ENCODE data around the gene TMEM245.
"Not testable (repeated sequence)": the region's sequence is repeated elsewhere in the genome, so short reads cannot be mapped to it uniquely, and the experiment has no call there.

TMEM245 gene

GRCh38 chr9:109134167-109134578 lies 14.4 kb upstream of the TMEM245 start:
- TF ChIP-seq CTCF (IDR thresholded peaks at IDR 0.05): no peak
- no peak overlapping the region for H3K27ac ChIP-seq
- no peak for DNase-seq (ENCODE audit: low spot score)
- H3K4me3 ChIP-seq: no peak overlapping the region

- Histone ChIP-seq H3K27ac (no peak overlapping the region), H3K4me3 (no peak overlapping the region)
- TF ChIP-seq CTCF (IDR thresholded peaks at IDR 0.05): no peak
- no peak for DNase-seq (ENCODE audit: low spot score)
Observed at GRCh38 chr9:109133533-109133932, 13.8 kb upstream of the TMEM245 start.

- DNase-seq (ENCODE audit: low spot score): no peak
- Histone ChIP-seq H3K4me3 (no peak overlapping the region), H3K27ac (no peak overlapping the region)
- no peak for TF ChIP-seq CTCF (IDR thresholded peaks at IDR 0.05)
Observed at GRCh38 chr9:109132567-109133021, 12.8 kb upstream of the TMEM245 start.

GRCh38 chr9:109129470-109130197 lies 9.9 kb upstream of the TMEM245 start:
- no peak for DNase-seq (ENCODE audit: low spot score)
- TF ChIP-seq CTCF (IDR thresholded peaks at IDR 0.05): no peak
- Histone ChIP-seq H3K27ac (no peak overlapping the region), H3K4me3 (no peak overlapping the region)

GRCh38 chr9:109126671-109127070 lies 6.9 kb upstream of the TMEM245 start:
- not testable (repeated sequence) for H3K27ac ChIP-seq; DNase-seq (ENCODE audit: low spot score); H3K4me3 ChIP-seq

- DNase-seq (ENCODE audit: low spot score): no peak
- TF ChIP-seq CTCF (IDR thresholded peaks at IDR 0.05): no peak
- H3K4me3 ChIP-seq: no peak overlapping the region
- no peak overlapping the region for H3K27ac ChIP-seq
Observed at GRCh38 chr9:109124121-109124520, 4.4 kb upstream of the TMEM245 start.

- TF ChIP-seq CTCF (IDR thresholded peaks at IDR 0.05): no peak
- no peak for DNase-seq (ENCODE audit: low spot score)
- no peak overlapping the region for H3K27ac ChIP-seq
- H3K4me3 ChIP-seq: no peak overlapping the region
Observed at GRCh38 chr9:109122726-109123621, 3.2 kb upstream of the TMEM245 start.
